Measurements from ENCODE around the gene SLC2A1.

DNA sequence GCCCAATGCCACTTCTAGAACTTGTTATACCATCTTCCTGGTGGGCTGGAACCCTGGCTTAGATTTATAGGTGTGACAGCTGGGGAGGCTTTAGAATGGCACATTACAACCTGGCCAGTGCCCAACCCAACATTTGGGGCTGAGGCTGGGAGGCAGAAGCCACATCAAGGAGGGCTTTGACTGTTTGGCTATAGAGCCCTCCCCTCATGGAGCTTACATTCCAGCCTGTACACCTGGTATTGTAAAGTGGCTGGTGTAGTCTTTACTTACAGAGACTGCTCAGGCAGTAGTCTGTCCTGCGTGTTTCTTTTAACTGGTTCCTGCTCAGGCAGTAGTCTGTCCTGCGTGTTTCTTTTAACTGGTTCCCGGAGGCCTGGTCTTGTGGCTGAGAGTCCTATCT lies 10.0 kb upstream of the SLC2A1 start:
- TF ChIP-seq ZBTB7A (tag by site-specific recombination; IDR thresholded peaks at IDR 0.05; ENCODE audit: low read depth), result no peak
- TF ChIP-seq, protein P1, sequence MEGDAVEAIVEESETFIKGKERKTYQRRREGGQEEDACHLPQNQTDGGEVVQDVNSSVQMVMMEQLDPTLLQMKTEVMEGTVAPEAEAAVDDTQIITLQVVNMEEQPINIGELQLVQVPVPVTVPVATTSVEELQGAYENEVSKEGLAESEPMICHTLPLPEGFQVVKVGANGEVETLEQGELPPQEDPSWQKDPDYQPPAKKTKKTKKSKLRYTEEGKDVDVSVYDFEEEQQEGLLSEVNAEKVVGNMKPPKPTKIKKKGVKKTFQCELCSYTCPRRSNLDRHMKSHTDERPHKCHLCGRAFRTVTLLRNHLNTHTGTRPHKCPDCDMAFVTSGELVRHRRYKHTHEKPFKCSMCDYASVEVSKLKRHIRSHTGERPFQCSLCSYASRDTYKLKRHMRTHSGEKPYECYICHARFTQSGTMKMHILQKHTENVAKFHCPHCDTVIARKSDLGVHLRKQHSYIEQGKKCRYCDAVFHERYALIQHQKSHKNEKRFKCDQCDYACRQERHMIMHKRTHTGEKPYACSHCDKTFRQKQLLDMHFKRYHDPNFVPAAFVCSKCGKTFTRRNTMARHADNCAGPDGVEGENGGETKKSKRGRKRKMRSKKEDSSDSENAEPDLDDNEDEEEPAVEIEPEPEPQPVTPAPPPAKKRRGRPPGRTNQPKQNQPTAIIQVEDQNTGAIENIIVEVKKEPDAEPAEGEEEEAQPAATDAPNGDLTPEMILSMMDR (tag by site-specific recombination; IDR thresholded peaks at IDR 0.05), result no peak
- TF ChIP-seq, protein P2, sequence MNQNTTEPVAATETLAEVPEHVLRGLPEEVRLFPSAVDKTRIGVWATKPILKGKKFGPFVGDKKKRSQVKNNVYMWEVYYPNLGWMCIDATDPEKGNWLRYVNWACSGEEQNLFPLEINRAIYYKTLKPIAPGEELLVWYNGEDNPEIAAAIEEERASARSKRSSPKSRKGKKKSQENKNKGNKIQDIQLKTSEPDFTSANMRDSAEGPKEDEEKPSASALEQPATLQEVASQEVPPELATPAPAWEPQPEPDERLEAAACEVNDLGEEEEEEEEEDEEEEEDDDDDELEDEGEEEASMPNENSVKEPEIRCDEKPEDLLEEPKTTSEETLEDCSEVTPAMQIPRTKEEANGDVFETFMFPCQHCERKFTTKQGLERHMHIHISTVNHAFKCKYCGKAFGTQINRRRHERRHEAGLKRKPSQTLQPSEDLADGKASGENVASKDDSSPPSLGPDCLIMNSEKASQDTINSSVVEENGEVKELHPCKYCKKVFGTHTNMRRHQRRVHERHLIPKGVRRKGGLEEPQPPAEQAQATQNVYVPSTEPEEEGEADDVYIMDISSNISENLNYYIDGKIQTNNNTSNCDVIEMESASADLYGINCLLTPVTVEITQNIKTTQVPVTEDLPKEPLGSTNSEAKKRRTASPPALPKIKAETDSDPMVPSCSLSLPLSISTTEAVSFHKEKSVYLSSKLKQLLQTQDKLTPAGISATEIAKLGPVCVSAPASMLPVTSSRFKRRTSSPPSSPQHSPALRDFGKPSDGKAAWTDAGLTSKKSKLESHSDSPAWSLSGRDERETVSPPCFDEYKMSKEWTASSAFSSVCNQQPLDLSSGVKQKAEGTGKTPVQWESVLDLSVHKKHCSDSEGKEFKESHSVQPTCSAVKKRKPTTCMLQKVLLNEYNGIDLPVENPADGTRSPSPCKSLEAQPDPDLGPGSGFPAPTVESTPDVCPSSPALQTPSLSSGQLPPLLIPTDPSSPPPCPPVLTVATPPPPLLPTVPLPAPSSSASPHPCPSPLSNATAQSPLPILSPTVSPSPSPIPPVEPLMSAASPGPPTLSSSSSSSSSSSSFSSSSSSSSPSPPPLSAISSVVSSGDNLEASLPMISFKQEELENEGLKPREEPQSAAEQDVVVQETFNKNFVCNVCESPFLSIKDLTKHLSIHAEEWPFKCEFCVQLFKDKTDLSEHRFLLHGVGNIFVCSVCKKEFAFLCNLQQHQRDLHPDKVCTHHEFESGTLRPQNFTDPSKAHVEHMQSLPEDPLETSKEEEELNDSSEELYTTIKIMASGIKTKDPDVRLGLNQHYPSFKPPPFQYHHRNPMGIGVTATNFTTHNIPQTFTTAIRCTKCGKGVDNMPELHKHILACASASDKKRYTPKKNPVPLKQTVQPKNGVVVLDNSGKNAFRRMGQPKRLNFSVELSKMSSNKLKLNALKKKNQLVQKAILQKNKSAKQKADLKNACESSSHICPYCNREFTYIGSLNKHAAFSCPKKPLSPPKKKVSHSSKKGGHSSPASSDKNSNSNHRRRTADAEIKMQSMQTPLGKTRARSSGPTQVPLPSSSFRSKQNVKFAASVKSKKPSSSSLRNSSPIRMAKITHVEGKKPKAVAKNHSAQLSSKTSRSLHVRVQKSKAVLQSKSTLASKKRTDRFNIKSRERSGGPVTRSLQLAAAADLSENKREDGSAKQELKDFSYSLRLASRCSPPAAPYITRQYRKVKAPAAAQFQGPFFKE (tag by site-specific recombination; IDR thresholded peaks at IDR 0.05; ENCODE audit: borderline replicate concordance), result no peak
- TF ChIP-seq IKZF3 (tag by site-specific recombination; IDR thresholded peaks at IDR 0.05), result no peak
- TF ChIP-seq MZF1 (tag by site-specific recombination; IDR thresholded peaks at IDR 0.05; ENCODE audit: borderline replicate concordance), result no peak
- TF ChIP-seq ZNF324 (tag by site-specific recombination; IDR thresholded peaks at IDR 0.05), result no peak
- no peak for TF ChIP-seq ZNF24 (tag by site-specific recombination; IDR thresholded peaks at IDR 0.05)
- TF ChIP-seq ZNF138 (tag by site-specific recombination; IDR thresholded peaks at IDR 0.05; ENCODE audit: borderline replicate concordance), result no peak
- no peak for TF ChIP-seq ZNF157 (tag by site-specific recombination; IDR thresholded peaks at IDR 0.05)
- TF ChIP-seq, protein P3, sequence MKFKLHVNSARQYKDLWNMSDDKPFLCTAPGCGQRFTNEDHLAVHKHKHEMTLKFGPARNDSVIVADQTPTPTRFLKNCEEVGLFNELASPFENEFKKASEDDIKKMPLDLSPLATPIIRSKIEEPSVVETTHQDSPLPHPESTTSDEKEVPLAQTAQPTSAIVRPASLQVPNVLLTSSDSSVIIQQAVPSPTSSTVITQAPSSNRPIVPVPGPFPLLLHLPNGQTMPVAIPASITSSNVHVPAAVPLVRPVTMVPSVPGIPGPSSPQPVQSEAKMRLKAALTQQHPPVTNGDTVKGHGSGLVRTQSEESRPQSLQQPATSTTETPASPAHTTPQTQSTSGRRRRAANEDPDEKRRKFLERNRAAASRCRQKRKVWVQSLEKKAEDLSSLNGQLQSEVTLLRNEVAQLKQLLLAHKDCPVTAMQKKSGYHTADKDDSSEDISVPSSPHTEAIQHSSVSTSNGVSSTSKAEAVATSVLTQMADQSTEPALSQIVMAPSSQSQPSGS (tag by site-specific recombination; IDR thresholded peaks at IDR 0.05; ENCODE audit: low read depth), result no peak
